H9 (cell line): ENCODE data around the gene BCKDHB. TPM values are rescaled to one million over a fixed set of nuclear protein-coding genes. Genes with fewer than 3 reads are reported as not detected.

ENCODE experiments used
- DNase-seq: peaks from one replicate; pipeline ENCODE4 v3.0.0-alpha.2; 2017
- H2AFZ ChIP-seq: one replicate; pipeline ENCODE4 v1.6.1; 2013; ENCODE audit warnings: mild to moderate bottlenecking, low read length, control low read depth, moderate library complexity
- H2AK5ac ChIP-seq: 2 replicates; pipeline ENCODE4 v1.6.1; 2013; ENCODE audit warnings: low read length, control low read depth, mixed read lengths; ENCODE audit not compliant: insufficient read length
- H2BK120ac ChIP-seq: one replicate; pipeline ENCODE4 v1.6.1; 2013; ENCODE audit warnings: low read depth, mild to moderate bottlenecking, low read length, control low read depth, inconsistent platforms; ENCODE audit not compliant: poor library complexity, severe bottlenecking
- H2BK12ac ChIP-seq: 2 replicates; pipeline ENCODE4 v1.6.1; 2013; ENCODE audit warnings: low read length, control low read depth, mixed read lengths, low read depth; ENCODE audit not compliant: insufficient read length
- H2BK15ac ChIP-seq: 2 replicates; pipeline ENCODE4 v1.6.1; 2013; ENCODE audit warnings: low read depth, low read length, control low read depth
- H2BK20ac ChIP-seq: one replicate; pipeline ENCODE4 v1.6.1; 2013; ENCODE audit warnings: low read depth, mild to moderate bottlenecking, low read length, control low read depth, inconsistent platforms; ENCODE audit not compliant: poor library complexity, severe bottlenecking
- H2BK5ac ChIP-seq: 2 replicates; pipeline ENCODE4 v1.6.1; 2013; ENCODE audit warnings: low read length, control low read depth, mixed read lengths; ENCODE audit not compliant: insufficient read length
- H3K14ac ChIP-seq: 2 replicates; pipeline ENCODE4 v1.6.1; 2013; ENCODE audit warnings: low read length, control low read depth; ENCODE audit not compliant: insufficient read depth
- H3K18ac ChIP-seq: 2 replicates; pipeline ENCODE4 v1.6.1; 2013; ENCODE audit warnings: low read depth, mild to moderate bottlenecking, mixed read lengths, low read length, control low read depth; ENCODE audit not compliant: insufficient read length
- H3K23ac ChIP-seq: 2 replicates; pipeline ENCODE4 v1.6.1; 2013; ENCODE audit warnings: low read length, control low read depth, mixed read lengths, low read depth; ENCODE audit not compliant: insufficient read length
- H3K23me2 ChIP-seq: 2 replicates; pipeline ENCODE4 v1.6.1; 2013; ENCODE audit warnings: low read depth, mild to moderate bottlenecking, mixed read lengths, low read length, control low read depth; ENCODE audit not compliant: insufficient read length, poor library complexity, severe bottlenecking
- H3K27ac ChIP-seq: 2 replicates; pipeline ENCODE4 v1.5.1; 2013; ENCODE audit warnings: low read length, control low read depth, mixed read lengths, low read depth; ENCODE audit not compliant: insufficient read length
- H3K27me3 ChIP-seq: 2 replicates; pipeline ENCODE4 v1.6.1; 2013; ENCODE audit warnings: low read length, control low read depth, inconsistent platforms; ENCODE audit not compliant: insufficient read depth
- H3K4ac ChIP-seq: 2 replicates; pipeline ENCODE4 v1.6.1; 2013; ENCODE audit warnings: low read depth, mild to moderate bottlenecking, control low read depth, inconsistent platforms, low read length, moderate library complexity
- H3K4me1 ChIP-seq: 2 replicates; pipeline ENCODE4 v1.6.1; 2013; ENCODE audit warnings: low read length, control low read depth, inconsistent platforms; ENCODE audit not compliant: insufficient read depth
- H3K4me2 ChIP-seq: 2 replicates; pipeline ENCODE4 v1.6.1; 2013; ENCODE audit warnings: low read length, control low read depth, mixed read lengths; ENCODE audit not compliant: insufficient read length, insufficient read depth
- H3K56ac ChIP-seq: 2 replicates; pipeline ENCODE4 v1.6.1; 2013; ENCODE audit warnings: low read depth, mild to moderate bottlenecking, mixed read lengths, low read length, control low read depth; ENCODE audit not compliant: insufficient read length
- H3K79me1 ChIP-seq: 2 replicates; pipeline ENCODE4 v1.6.1; 2013; ENCODE audit warnings: low read depth, mild to moderate bottlenecking, moderate library complexity, low read length, control low read depth, inconsistent platforms; ENCODE audit not compliant: insufficient read depth, poor library complexity, severe bottlenecking
- H3K79me2 ChIP-seq: 2 replicates; pipeline ENCODE4 v1.6.1; 2013; ENCODE audit warnings: low read length, control low read depth, inconsistent platforms; ENCODE audit not compliant: insufficient read depth
- H3K9ac ChIP-seq: 2 replicates; pipeline ENCODE4 v1.6.1; 2013; ENCODE audit warnings: low read length, control low read depth, mixed read lengths; ENCODE audit not compliant: insufficient read length; ENCODE audit errors: extremely low read depth
- H3K9me3 ChIP-seq: one replicate; pipeline ENCODE4 v1.6.1; 2013; ENCODE audit warnings: low read depth, low read length, inconsistent platforms; ENCODE audit not compliant: control insufficient read depth
- H3T11ph ChIP-seq: one replicate; pipeline ENCODE4 v1.6.1; 2013; ENCODE audit warnings: mild to moderate bottlenecking, low read length, control low read depth, inconsistent platforms
- H4K20me1 ChIP-seq: one replicate; pipeline ENCODE4 v1.6.1; 2013; ENCODE audit not compliant: control insufficient read depth, insufficient read length, insufficient read depth
- H4K5ac ChIP-seq: 2 replicates; pipeline ENCODE4 v1.6.1; 2013; ENCODE audit warnings: low read depth, mild to moderate bottlenecking, mixed read lengths, low read length, control low read depth; ENCODE audit not compliant: insufficient read length
- H4K8ac ChIP-seq: replicated peaks from 2 replicates; pipeline ENCODE4 v1.6.1; 2013; ENCODE audit warnings: low read length, control low read depth, mixed read lengths, low read depth; ENCODE audit not compliant: insufficient read length
- H4K91ac ChIP-seq: 2 replicates; pipeline ENCODE4 v1.6.1; 2013; ENCODE audit warnings: low read depth, mild to moderate bottlenecking, moderate library complexity, mixed read lengths, low read length, control low read depth; ENCODE audit not compliant: insufficient read length
- H3K27ac Mint-ChIP-seq, 3 experiments: 2 replicates in 2 of 3; 3 replicates in 1 of 3; pipeline ENCODE4 v1.8.0; 2020 to 2021; ENCODE audit warnings: mixed read lengths in 3 of 3, mild to moderate bottlenecking in 1 of 3, moderate library complexity in 1 of 3
- H3K27me3 Mint-ChIP-seq: 2 replicates; pipeline ENCODE4 v1.8.0; 2021; ENCODE audit warnings: low read depth, mild to moderate bottlenecking, moderate library complexity, mixed read lengths
- H3K36me3 Mint-ChIP-seq, 3 experiments: 2 replicates in 2 of 3; 3 replicates in 1 of 3; pipeline ENCODE4 v1.8.0; 2020 to 2021; ENCODE audit warnings: low read depth in 3 of 3, mixed read lengths in 3 of 3; ENCODE audit not compliant: insufficient read depth in 1 of 3
- H3K4me1 Mint-ChIP-seq, 2 experiments: 2 replicates each; pipeline ENCODE4 v1.8.0; 2020; ENCODE audit warnings: mixed read lengths in 2 of 2
- H3K4me3 Mint-ChIP-seq, 2 experiments: 2 replicates in 1 of 2; 3 replicates in 1 of 2; pipeline ENCODE4 v1.8.0; 2020 to 2021; ENCODE audit warnings: mild to moderate bottlenecking in 2 of 2, mixed read lengths in 2 of 2, moderate library complexity in 1 of 2
- H3K9me3 Mint-ChIP-seq, 2 experiments: 2 replicates in 1 of 2; 3 replicates in 1 of 2; pipeline ENCODE4 v1.8.0; 2020; ENCODE audit warnings: mild to moderate bottlenecking in 2 of 2, mixed read lengths in 2 of 2, moderate library complexity in 1 of 2
- total RNA-seq: library from RNA; stranded (reverse); gene quantifications from 2 replicates; pipeline ENCODE4 v1.2.1, GENCODE V29; 2021
- TF ChIP-seq, protein P1 (sequence below): fragments of 200-600 bp; sonication (generic); conservative IDR thresholded peaks from 3 replicates; pipeline ENCODE4 v1.8.0; 2021; ENCODE audit warnings: antibody characterized with exemption, mild to moderate bottlenecking

BCKDHB gene
- total RNA-seq, 1 experiment from 2014 or later = 26.6 TPM

DNA sequence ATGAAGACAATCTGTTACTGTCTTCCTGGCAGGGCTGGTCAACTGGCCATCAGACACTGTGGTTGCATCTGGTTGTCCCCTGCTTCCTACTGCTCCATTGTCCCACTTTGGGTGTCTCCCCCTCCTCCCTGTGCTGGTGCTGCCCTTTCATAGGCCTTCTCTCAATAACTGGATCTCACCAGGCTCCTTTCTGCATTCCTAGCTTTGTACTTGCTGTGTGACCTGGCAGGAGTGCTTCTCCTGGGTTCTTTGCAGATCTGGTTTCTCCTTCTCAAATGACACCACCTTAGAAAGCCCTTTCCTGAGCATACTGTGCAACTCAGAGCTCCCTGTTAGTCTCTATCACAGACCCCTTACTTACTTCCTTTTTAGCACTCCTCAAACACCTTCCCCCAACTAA, 223.0 kb downstream of the BCKDHB start:
- H3K23ac ChIP-seq = no peak overlapping the region
- H3K23me2 ChIP-seq = no peaks in the 10 kb centered on the region
- no peak overlapping the region for H3K27ac ChIP-seq
- no peak overlapping the region for H4K5ac ChIP-seq
- no peak overlapping the region for H3K18ac ChIP-seq
- H3K79me1 ChIP-seq = no peaks in the 10 kb centered on the region
- no peak overlapping the region for H2BK20ac ChIP-seq
- no peak overlapping the region for H2AK5ac ChIP-seq
- H3K4me1 ChIP-seq = peaks cover 8% of the 10 kb centered on the region
- TF ChIP-seq, protein P1, sequence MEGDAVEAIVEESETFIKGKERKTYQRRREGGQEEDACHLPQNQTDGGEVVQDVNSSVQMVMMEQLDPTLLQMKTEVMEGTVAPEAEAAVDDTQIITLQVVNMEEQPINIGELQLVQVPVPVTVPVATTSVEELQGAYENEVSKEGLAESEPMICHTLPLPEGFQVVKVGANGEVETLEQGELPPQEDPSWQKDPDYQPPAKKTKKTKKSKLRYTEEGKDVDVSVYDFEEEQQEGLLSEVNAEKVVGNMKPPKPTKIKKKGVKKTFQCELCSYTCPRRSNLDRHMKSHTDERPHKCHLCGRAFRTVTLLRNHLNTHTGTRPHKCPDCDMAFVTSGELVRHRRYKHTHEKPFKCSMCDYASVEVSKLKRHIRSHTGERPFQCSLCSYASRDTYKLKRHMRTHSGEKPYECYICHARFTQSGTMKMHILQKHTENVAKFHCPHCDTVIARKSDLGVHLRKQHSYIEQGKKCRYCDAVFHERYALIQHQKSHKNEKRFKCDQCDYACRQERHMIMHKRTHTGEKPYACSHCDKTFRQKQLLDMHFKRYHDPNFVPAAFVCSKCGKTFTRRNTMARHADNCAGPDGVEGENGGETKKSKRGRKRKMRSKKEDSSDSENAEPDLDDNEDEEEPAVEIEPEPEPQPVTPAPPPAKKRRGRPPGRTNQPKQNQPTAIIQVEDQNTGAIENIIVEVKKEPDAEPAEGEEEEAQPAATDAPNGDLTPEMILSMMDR = no peak
- no peaks in the 10 kb centered on the region for H3K36me3 Mint-ChIP-seq
- no peak overlapping the region for H3K14ac ChIP-seq
- DNase-seq = peak; percentile 27
- no peaks in the 10 kb centered on the region for H3K27me3 ChIP-seq
- no peak overlapping the region; a peak in 2 of 5 replicates for H3K4me3 Mint-ChIP-seq
- H3K9me3 Mint-ChIP-seq = no peaks in the 10 kb centered on the region
- H3K56ac ChIP-seq = no peak overlapping the region
- H3K4me1 Mint-ChIP-seq = peaks cover 73 to 77% of the 10 kb centered on the region in 2 experiments
- no peak overlapping the region for H3K4me2 ChIP-seq
- H3K4ac ChIP-seq = no peak overlapping the region
- no peak overlapping the region for H2AFZ ChIP-seq
- no peak overlapping the region for H3K9ac ChIP-seq
- no peak overlapping the region for H2BK5ac ChIP-seq
- no peaks in the 10 kb centered on the region for H3K79me2 ChIP-seq
- no peak overlapping the region for H3T11ph ChIP-seq
- no peak overlapping the region for H2BK12ac ChIP-seq
- H4K91ac ChIP-seq = no peak overlapping the region
- H4K8ac ChIP-seq = no peak overlapping the region
- H4K20me1 ChIP-seq = no peaks in the 10 kb centered on the region
- H3K27ac Mint-ChIP-seq = peak overlapping the region; percentile 7 to 97 (median 34); a peak in 5 of 7 replicates
- H3K27me3 Mint-ChIP-seq = no peaks in the 10 kb centered on the region
- no peak overlapping the region for H2BK120ac ChIP-seq
- H2BK15ac ChIP-seq = no peak overlapping the region
- no peaks in the 10 kb centered on the region for H3K9me3 ChIP-seq
